Measurements from ENCODE around the gene LMF1.

Gene LMF1

GRCh38 chr16:1009358-1010150 is 38.8 kb upstream of the LMF1 start:
- TF ChIP-seq CTCF (IDR thresholded peaks at IDR 0.05; ENCODE audit: low read depth, low read length, missing control alignments): no peak
- DNase-seq (ENCODE audit: extremely low read depth, low read depth): no peak
- H3K4me3 ChIP-seq (replicated peaks; ENCODE audit: low read depth, low read length): no peak overlapping the region

- no peak for TF ChIP-seq CTCF (IDR thresholded peaks at IDR 0.05; ENCODE audit: low read depth, low read length, missing control alignments)
Measured at GRCh38 chr16:1008085-1008484, 37.3 kb upstream of the LMF1 start.

GRCh38 chr16:1007284-1007850 is 36.6 kb upstream of the LMF1 start:
- no peak for DNase-seq (ENCODE audit: extremely low read depth, low read depth)
- no peak overlapping the region for H3K4me3 ChIP-seq (replicated peaks; ENCODE audit: low read depth, low read length)
- no peak for TF ChIP-seq CTCF (IDR thresholded peaks at IDR 0.05; ENCODE audit: low read depth, low read length, missing control alignments)

More at GRCh38 chr16:1008085-1008484, 37.3 kb upstream of the LMF1 start:
- no peak overlapping the region for H3K4me3 ChIP-seq (replicated peaks; ENCODE audit: low read depth, low read length)
- DNase-seq (ENCODE audit: extremely low read depth, low read depth): no peak

- no peak for TF ChIP-seq CTCF (IDR thresholded peaks at IDR 0.05; ENCODE audit: low read depth, low read length, missing control alignments)
- H3K4me3 ChIP-seq (replicated peaks; ENCODE audit: low read depth, low read length): no peak overlapping the region
- DNase-seq (ENCODE audit: extremely low read depth, low read depth): no peak
Measured at GRCh38 chr16:1006781-1007180, 36.0 kb upstream of the LMF1 start.

GRCh38 chr16:1005286-1005685 is 34.5 kb upstream of the LMF1 start:
- H3K4me3 ChIP-seq (replicated peaks; ENCODE audit: low read depth, low read length): no peak overlapping the region
- no peak for DNase-seq (ENCODE audit: extremely low read depth, low read depth)
- TF ChIP-seq CTCF (IDR thresholded peaks at IDR 0.05; ENCODE audit: low read depth, low read length, missing control alignments): no peak

GRCh38 chr16:1003391-1004347 is 32.9 kb upstream of the LMF1 start:
- H3K4me3 ChIP-seq (replicated peaks; ENCODE audit: low read depth, low read length): no peak overlapping the region
- DNase-seq (ENCODE audit: extremely low read depth, low read depth): no peak
- TF ChIP-seq CTCF (IDR thresholded peaks at IDR 0.05; ENCODE audit: low read depth, low read length, missing control alignments): no peak

All from HFF-Myc (cell line).